GM12878 (cell line): ENCODE data around the gene CHAF1A.

ENCODE experiments used
- EP300 ChIP-seq, 2 experiments: fragments of 150-350 bp in 1 of 2; IDR thresholded peaks; 2 replicates each; pipeline ENCODE4 v1.6.1; 2011 to 2012; ENCODE audit warnings: low read depth in 2 of 2, low read length in 2 of 2, borderline replicate concordance in 1 of 2, improper control_type of control experiment in 1 of 2, inconsistent platforms in 1 of 2; ENCODE audit not compliant: control insufficient read depth in 1 of 2
- ETV6 ChIP-seq, 2 experiments: fragments of 450-650 bp in 1 of 2; IDR thresholded peaks in 1 of 2; conservative IDR thresholded peaks in 1 of 2; 2 replicates each; pipeline ENCODE4 v1.6.1; 2014; ENCODE audit warnings: antibody characterized with exemption in 1 of 2, borderline replicate concordance in 1 of 2, low read depth in 1 of 2, mild to moderate bottlenecking in 1 of 2, moderate library complexity in 1 of 2
- HCFC1 ChIP-seq: fragments of 150-350 bp; IDR thresholded peaks from 2 replicates; pipeline ENCODE4 v1.6.1; 2014; ENCODE audit warnings: low read length
- MAX ChIP-seq: IDR thresholded peaks from 2 replicates; pipeline ENCODE4 v1.6.1; 2012; ENCODE audit warnings: low read depth, low read length, improper control_type of control experiment
- POLR2A ChIP-seq: IDR thresholded peaks from 2 replicates; pipeline ENCODE4 v1.6.1; 2011; ENCODE audit warnings: low read depth, mild to moderate bottlenecking, low read length
- POLR2AphosphoS5 ChIP-seq: IDR thresholded peaks from 2 replicates; pipeline ENCODE4 v1.6.1; 2011; ENCODE audit warnings: mild to moderate bottlenecking, low read length, inconsistent platforms
- SP1 ChIP-seq: IDR thresholded peaks from one replicate; pipeline ENCODE4 v1.6.1; 2011; ENCODE audit warnings: low read depth, low read length
- SREBF2 ChIP-seq: IDR thresholded peaks from 2 replicates; pipeline ENCODE4 v1.6.1; 2012; ENCODE audit warnings: mild to moderate bottlenecking, low read length
- TCF7 ChIP-seq: IDR thresholded peaks from 2 replicates; pipeline ENCODE4 v1.6.1; 2014; ENCODE audit warnings: antibody characterized with exemption, borderline replicate concordance
- YY1 ChIP-seq: IDR thresholded peaks from 2 replicates; pipeline ENCODE4 v1.6.1; 2011; ENCODE audit warnings: low read depth, mild to moderate bottlenecking, low read length
- TF ChIP-seq, protein P1 (sequence below): IDR thresholded peaks from 2 replicates; pipeline ENCODE4 v1.6.1; 2011; ENCODE audit warnings: low read depth, mild to moderate bottlenecking, low read length, moderate library complexity, borderline replicate concordance; ENCODE audit errors: extremely low read depth
- TF ChIP-seq, protein P2 (sequence below): IDR thresholded peaks from 2 replicates; pipeline ENCODE4 v1.6.1; 2012; ENCODE audit warnings: low read length, inconsistent platforms
- TF ChIP-seq, protein P3 (sequence below), 3 experiments: IDR thresholded peaks in 2 of 3; conservative IDR thresholded peaks in 1 of 3; 2 replicates each; pipeline ENCODE4 v1.5.1; 2011; ENCODE audit warnings: low read depth in 3 of 3, low read length in 3 of 3, mild to moderate bottlenecking in 3 of 3, control low read depth in 2 of 3, moderate library complexity in 2 of 3, inconsistent platforms in 1 of 3, mixed read lengths in 1 of 3; ENCODE audit not compliant: control insufficient read depth in 2 of 3, insufficient read depth in 1 of 3; ENCODE audit errors: extremely low read depth in 1 of 3

DNA sequence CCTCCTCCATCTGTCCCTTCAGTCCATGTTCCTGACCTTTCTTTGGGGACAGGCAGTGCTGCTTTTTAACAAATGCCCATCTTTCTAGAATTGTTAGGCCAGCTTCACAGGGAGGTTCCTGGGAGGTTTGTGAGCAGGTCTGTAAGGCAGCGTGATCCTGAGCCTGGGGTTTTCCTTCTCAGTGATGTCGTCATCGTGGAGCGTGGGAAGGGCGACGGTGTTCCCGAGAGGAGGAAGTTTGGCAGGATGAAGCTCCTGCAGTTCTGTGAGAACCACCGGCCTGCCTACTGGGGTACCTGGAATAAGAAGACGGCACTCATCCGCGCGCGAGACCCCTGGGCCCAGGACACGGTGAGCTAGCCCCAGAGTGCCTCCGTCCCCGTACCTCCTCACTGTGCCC lies 26.8 kb downstream of the CHAF1A start:
- TF ChIP-seq, protein P1, sequence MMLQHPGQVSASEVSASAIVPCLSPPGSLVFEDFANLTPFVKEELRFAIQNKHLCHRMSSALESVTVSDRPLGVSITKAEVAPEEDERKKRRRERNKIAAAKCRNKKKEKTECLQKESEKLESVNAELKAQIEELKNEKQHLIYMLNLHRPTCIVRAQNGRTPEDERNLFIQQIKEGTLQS: no peak
- TF ChIP-seq SREBF2 (no peak), HCFC1 (no peak), POLR2AphosphoS5 (no peak), TCF7 (no peak), POLR2A (no peak), MAX (no peak), ETV6 (conservative IDR thresholded peaks at IDR 0.05 in 1 of 2, IDR thresholded peaks at IDR 0.05 in 1 of 2; ENCODE audit: borderline replicate concordance in 1 of 2, low read depth in 1 of 2) (no peak), EP300 (IDR thresholded peaks at IDR 0.05; ENCODE audit: borderline replicate concordance in 1 of 2, control insufficient read depth in 1 of 2, low read depth in 2 of 2, low read length in 2 of 2) (no peak), SP1 (no peak), YY1 (no peak)
- TF ChIP-seq, protein P2, sequence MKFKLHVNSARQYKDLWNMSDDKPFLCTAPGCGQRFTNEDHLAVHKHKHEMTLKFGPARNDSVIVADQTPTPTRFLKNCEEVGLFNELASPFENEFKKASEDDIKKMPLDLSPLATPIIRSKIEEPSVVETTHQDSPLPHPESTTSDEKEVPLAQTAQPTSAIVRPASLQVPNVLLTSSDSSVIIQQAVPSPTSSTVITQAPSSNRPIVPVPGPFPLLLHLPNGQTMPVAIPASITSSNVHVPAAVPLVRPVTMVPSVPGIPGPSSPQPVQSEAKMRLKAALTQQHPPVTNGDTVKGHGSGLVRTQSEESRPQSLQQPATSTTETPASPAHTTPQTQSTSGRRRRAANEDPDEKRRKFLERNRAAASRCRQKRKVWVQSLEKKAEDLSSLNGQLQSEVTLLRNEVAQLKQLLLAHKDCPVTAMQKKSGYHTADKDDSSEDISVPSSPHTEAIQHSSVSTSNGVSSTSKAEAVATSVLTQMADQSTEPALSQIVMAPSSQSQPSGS: no peak
- TF ChIP-seq, protein P3, sequence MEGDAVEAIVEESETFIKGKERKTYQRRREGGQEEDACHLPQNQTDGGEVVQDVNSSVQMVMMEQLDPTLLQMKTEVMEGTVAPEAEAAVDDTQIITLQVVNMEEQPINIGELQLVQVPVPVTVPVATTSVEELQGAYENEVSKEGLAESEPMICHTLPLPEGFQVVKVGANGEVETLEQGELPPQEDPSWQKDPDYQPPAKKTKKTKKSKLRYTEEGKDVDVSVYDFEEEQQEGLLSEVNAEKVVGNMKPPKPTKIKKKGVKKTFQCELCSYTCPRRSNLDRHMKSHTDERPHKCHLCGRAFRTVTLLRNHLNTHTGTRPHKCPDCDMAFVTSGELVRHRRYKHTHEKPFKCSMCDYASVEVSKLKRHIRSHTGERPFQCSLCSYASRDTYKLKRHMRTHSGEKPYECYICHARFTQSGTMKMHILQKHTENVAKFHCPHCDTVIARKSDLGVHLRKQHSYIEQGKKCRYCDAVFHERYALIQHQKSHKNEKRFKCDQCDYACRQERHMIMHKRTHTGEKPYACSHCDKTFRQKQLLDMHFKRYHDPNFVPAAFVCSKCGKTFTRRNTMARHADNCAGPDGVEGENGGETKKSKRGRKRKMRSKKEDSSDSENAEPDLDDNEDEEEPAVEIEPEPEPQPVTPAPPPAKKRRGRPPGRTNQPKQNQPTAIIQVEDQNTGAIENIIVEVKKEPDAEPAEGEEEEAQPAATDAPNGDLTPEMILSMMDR (IDR thresholded peaks at IDR 0.05 in 2 of 3, conservative IDR thresholded peaks at IDR 0.05 in 1 of 3; ENCODE audit: control insufficient read depth in 2 of 3, extremely low read depth in 1 of 3, insufficient read depth in 1 of 3, low read depth in 3 of 3, low read length in 3 of 3): no peak
